ENCODE results near the gene SCO2. TPM values are rescaled to one million over a fixed set of nuclear protein-coding genes. Genes with fewer than 3 reads are reported as not detected.

Gene SCO2
- total RNA-seq, 1 experiment from 2014 or later, result 7.0 TPM

- no peaks in the 10 kb centered on the region for H4K20me1 ChIP-seq (ENCODE audit: insufficient read depth)
- CTCF ChIA-PET, result interaction anchor here (0.7 to 1.6 kb wide), 2 partner anchors 15 to 22 kb away, joined by 3 to 5 read pairs; partner anchors contain the start of genes SCO2 and SYCE3
Measured at GRCh38 chr22:50547263-50547985, 22.0 kb upstream of the SCO2 start.

GRCh38 chr22:50546326-50547262, 21.2 kb upstream of the SCO2 start:
- no peak overlapping the region for H3K9ac ChIP-seq (ENCODE audit: low read length)
- intact Hi-C loops (cut with micrococcal nuclease), result no loop called here
- CTCF ChIA-PET, result interaction anchor here (0.7 to 1.8 kb wide), 3 partner anchors 16 to 21 kb away, joined by 3 to 6 read pairs (median 5); partner anchors contain the start of genes SCO2 and SYCE3
- peaks cover 11 to 26% of the 10 kb centered on the region in 2 experiments; a peak in 3 of 4 replicates for H3K4me1 ChIP-seq (ENCODE audit: control insufficient read depth in 1 of 2, insufficient read depth in 2 of 2, low read length in 2 of 2)
- no peaks in the 10 kb centered on the region for H3K79me2 ChIP-seq (ENCODE audit: insufficient read depth, low read length)
- no peaks in the 10 kb centered on the region for H4K20me1 ChIP-seq (ENCODE audit: insufficient read depth)
- no peaks in the 10 kb centered on the region for H3K27me3 ChIP-seq (ENCODE audit: insufficient read depth, low read length)
- RAD21 ChIA-PET (ENCODE audit: low non-redundant PET in 1 of 2, low total read pairs in 2 of 2, uncharacterized antibody in 2 of 2, unreplicated experiment in 2 of 2), result no interaction called here
- no peak overlapping the region for H2AFZ ChIP-seq (ENCODE audit: low read depth, low read length, poor library complexity, severe bottlenecking)
- DNase-seq (ENCODE audit: low read depth, low spot score) (no peak), ATAC-seq (no peak)
- no peaks in the 10 kb centered on the region for H3K36me3 ChIP-seq (ENCODE audit: control insufficient read depth in 1 of 2, insufficient read depth in 2 of 2, low read length in 2 of 2)
- no TSS peak for BruUV-seq (replicated peaks)
- POLR2A ChIA-PET, result interaction anchor here (1.2 to 1.9 kb wide), 3 partner anchors 8 to 17 kb away, joined by 5 to 7 read pairs (median 7); partner anchors contain the start of gene TYMP
- H3K27ac ChIP-seq (ENCODE audit: low read depth, low read length), result no peak overlapping the region
- TF ChIP-seq EZH2 (IDR thresholded peaks at IDR 0.05), result no peak
- no peak for TF ChIP-seq CTCF (IDR thresholded peaks at IDR 0.05 in 2 of 3, conservative IDR thresholded peaks at IDR 0.05 in 1 of 3; ENCODE audit: borderline replicate concordance in 1 of 3, insufficient read depth in 1 of 3, low read depth in 2 of 3, low read length in 2 of 3)
- no peak for TF ChIP-seq ELF1 (IDR thresholded peaks at IDR 0.05; ENCODE audit: borderline replicate concordance, low read depth)
- TF ChIP-seq RAD21 (IDR thresholded peaks at IDR 0.05; ENCODE audit: low read depth), result no peak
- H3K4me2 ChIP-seq (ENCODE audit: low read length), result no peak overlapping the region
- no peaks in the 10 kb centered on the region for H3K9me3 ChIP-seq (ENCODE audit: control insufficient read depth in 1 of 2, insufficient read depth in 1 of 2, low read depth in 1 of 2, low read length in 2 of 2)
- no peaks in the 10 kb centered on the region for H3K9me2 ChIP-seq (ENCODE audit: insufficient read depth)
- no peak overlapping the region for H3K4me3 ChIP-seq (replicated peaks in 1 of 2; ENCODE audit: low read depth in 1 of 2, low read length in 2 of 2)

More at GRCh38 chr22:50547263-50547985, 22.0 kb upstream of the SCO2 start:
- POLR2A ChIA-PET, result no interaction called here
- Histone ChIP-seq H3K27me3 (ENCODE audit: insufficient read depth, low read length) (no peaks in the 10 kb centered on the region), H3K9me2 (ENCODE audit: insufficient read depth) (no peaks in the 10 kb centered on the region), H3K4me2 (ENCODE audit: low read length) (no peak overlapping the region), H3K79me2 (ENCODE audit: insufficient read depth, low read length) (no peaks in the 10 kb centered on the region), H3K9ac (ENCODE audit: low read length) (no peak overlapping the region), H2AFZ (ENCODE audit: low read depth, low read length, poor library complexity, severe bottlenecking) (no peak overlapping the region), H3K36me3 (ENCODE audit: control insufficient read depth in 1 of 2, insufficient read depth in 2 of 2, low read length in 2 of 2) (no peaks in the 10 kb centered on the region), H3K9me3 (ENCODE audit: control insufficient read depth in 1 of 2, insufficient read depth in 1 of 2, low read depth in 1 of 2, low read length in 2 of 2) (no peaks in the 10 kb centered on the region), H3K4me1 (ENCODE audit: control insufficient read depth in 1 of 2, insufficient read depth in 2 of 2, low read length in 2 of 2) (peaks cover 10 to 18% of the 10 kb centered on the region in 2 experiments; a peak in 3 of 4 replicates), H3K27ac (ENCODE audit: low read depth, low read length) (no peak overlapping the region), H3K4me3 (replicated peaks in 1 of 2; ENCODE audit: low read depth in 1 of 2, low read length in 2 of 2) (no peak overlapping the region)
- RAD21 ChIA-PET (ENCODE audit: low non-redundant PET in 1 of 2, low total read pairs in 2 of 2, uncharacterized antibody in 2 of 2, unreplicated experiment in 2 of 2), result no interaction called here
- no peak for DNase-seq (ENCODE audit: low read depth, low spot score)
- TF ChIP-seq SIN3A (IDR thresholded peaks at IDR 0.05; ENCODE audit: low read depth) (no peak), CEBPB (IDR thresholded peaks at IDR 0.05; ENCODE audit: low read depth) (no peak)
- no peak for ATAC-seq
- no TSS peak for BruUV-seq (replicated peaks)
- intact Hi-C loops (cut with micrococcal nuclease), result no loop called here

Measured in HCT116 (cell line).